Endothelial cell of hepatic sinusoid (primary cell): ENCODE results near the gene IL15.

ENCODE experiments used
- in situ Hi-C: cut with HindIII; loops from 2 replicates; pipeline ENCODE4 v1.10.0; 2017; ENCODE audit warnings: low sequenced_read_pairs

IL15 gene

GRCh38 chr4:141761926-141762325 lies 125.5 kb downstream of the IL15 start:
- in situ Hi-C loops, result no loop called here

GRCh38 chr4:141763374-141763773 lies 127.0 kb downstream of the IL15 start:
- in situ Hi-C loops, result no loop called here

- in situ Hi-C loops, result no loop called here
Observed at GRCh38 chr4:141768954-141769353, 132.6 kb downstream of the IL15 start.

DNA sequence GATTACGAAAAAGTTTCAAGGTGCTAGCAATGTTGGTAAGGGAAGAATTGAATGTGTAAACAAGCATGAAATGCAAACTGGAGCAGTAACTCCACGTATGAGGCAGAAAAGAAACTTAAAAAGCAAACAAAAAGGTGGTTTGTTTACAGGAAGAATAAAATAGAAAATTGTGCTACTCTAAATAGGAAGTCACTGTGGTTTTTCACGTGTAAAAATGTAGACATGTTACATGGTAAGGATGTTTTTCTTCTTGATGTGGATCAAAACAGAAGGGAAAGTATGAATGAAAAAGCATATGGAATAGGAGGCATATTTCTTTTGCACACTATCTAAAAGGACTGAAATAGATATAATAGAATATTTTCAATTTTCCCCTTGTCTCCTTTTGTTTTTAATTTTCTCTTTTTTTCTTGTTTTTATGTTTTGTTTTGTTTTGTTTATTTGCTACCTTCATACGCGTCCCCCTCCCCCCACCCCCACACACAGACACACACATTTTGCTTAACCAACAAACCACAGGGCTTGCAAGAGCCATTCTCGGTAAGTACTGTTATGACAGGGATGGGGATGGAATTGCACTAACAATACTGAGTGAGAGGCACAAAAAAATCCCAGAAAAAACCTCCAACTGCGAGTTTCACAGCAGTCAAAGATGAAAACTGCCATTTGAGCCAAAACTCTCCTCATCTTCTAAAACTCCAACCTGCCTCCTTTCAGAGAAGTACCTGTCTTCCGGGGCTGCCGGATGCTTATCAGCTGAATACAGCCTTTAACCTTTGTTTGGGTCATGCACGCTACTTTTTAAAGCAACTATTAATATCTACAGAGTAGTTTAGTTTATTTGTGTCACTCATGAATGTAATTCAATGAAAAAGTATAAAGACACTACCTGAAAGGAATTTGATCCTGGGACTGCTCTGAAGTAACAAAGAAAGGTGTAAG lies 135.8 kb downstream of the IL15 start:
- in situ Hi-C loops, result no loop called here

- in situ Hi-C loops, result no loop called here
Observed at GRCh38 chr4:141772838-141773237, 136.5 kb downstream of the IL15 start.

- in situ Hi-C loops, result no loop called here
Observed at GRCh38 chr4:141782205-141782604, 145.8 kb downstream of the IL15 start.
